SH-SY5Y (cell line): ENCODE results near the gene SLC34A3.

Experiments used
- GATA2 ChIP-seq: IDR thresholded peaks from 2 replicates; pipeline ENCODE4 v1.6.1; 2011; ENCODE audit warnings: mild to moderate bottlenecking, low read depth, low read length
- GATA3 ChIP-seq: IDR thresholded peaks from 2 replicates; pipeline ENCODE4 v1.6.1; 2011; ENCODE audit warnings: low read depth, mild to moderate bottlenecking, low read length, moderate library complexity

SLC34A3 gene

DNA sequence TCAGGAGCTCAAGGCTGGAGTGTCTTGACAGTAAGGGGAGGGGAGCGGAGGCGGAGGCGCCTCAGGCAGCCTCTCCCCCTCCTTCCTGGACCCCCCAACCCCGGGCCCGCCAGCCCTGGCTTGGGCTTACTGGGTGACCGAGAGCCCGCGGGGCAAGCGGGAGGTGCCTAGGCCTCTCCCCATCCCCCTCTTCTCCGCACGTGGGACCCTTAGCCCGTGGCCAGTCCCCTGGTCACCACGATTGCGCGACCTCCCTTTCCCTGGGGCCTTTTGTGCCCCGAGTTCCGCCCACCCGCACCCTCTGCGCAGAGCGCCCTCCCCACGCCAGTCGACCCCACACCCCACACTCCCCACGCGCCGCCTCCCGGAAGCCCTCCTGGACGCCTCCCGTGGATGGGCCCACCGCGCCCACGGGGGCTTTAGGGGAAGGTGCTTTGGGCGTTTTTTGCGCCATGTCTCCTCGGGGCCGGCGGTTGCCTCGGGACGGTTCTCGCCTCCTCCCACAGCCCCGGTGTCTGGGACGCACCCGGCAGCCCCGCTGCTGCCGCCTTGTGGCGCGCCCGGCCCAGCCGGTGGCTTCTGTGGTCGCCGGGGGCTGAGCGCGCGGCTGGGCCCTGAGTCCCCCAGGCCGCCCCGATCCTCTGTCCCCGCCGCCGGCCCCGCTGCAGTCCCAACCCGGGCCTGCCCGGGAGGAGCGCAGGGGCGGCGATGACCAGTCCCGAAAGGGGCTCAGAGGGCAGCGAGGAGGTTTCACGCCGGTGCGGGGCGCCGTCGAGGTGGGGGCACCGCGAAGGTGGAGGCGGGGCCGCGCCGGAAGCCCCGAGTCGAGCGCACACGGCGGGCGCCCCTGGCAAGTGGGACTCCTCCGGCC is 50.0 kb downstream of the SLC34A3 start:
- TF ChIP-seq GATA2 = no peak
- TF ChIP-seq GATA3 = no peak

DNA sequence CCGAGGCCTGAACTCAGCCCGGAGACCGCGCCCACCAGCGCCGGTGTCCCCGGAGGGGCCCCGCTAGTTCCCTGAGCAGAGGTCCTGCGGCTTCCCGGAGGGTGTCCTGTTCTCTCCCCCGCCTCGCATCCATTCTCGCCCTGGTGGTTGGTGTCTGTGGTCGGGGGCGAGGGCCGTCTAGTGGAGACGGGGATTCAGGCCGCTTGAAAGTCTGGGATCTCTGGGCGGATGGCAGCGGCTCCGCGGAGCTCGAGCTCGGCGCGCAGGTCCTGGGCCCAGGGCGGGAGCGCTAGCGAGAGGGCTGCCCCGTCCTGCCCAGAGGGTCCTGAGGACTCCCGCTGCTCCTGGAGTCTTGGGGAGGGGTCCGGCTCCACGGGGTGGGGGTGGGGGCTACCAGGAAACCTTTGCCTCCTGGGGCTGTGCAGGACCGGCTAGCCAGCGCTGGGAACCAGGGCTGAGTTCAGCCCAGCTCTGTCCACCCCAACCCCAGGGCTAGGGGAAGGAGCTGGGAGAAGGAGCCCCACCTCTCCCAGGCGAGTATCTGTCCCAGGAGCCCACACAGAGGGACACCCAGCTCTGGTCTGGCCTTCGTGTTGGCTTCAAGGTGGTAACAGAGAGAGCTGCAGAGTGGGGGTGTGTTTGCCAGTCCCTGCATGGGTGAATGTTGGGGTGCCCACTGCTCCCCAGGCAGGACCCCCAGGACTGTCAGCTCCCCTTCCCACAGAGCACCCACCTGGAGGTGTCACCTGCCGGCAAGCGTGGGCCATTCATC is 50.8 kb downstream of the SLC34A3 start:
- no peak for TF ChIP-seq GATA3
- no peak for TF ChIP-seq GATA2
